Astrocyte (in vitro differentiated cells and primary cell): Measurements from ENCODE around the gene LAMB4.

Source experiments
- EZH2 ChIP-seq: IDR thresholded peaks from 2 replicates; pipeline ENCODE4 v1.6.1; 2012; ENCODE audit warnings: mild to moderate bottlenecking, low read length, inconsistent platforms; ENCODE audit not compliant: insufficient read depth
- TF ChIP-seq, protein P1 (sequence below): IDR thresholded peaks from 2 replicates; pipeline ENCODE4 v1.5.1; 2011; ENCODE audit warnings: low read depth, mild to moderate bottlenecking, inconsistent platforms, low read length, moderate library complexity; ENCODE audit not compliant: insufficient read depth

DNA sequence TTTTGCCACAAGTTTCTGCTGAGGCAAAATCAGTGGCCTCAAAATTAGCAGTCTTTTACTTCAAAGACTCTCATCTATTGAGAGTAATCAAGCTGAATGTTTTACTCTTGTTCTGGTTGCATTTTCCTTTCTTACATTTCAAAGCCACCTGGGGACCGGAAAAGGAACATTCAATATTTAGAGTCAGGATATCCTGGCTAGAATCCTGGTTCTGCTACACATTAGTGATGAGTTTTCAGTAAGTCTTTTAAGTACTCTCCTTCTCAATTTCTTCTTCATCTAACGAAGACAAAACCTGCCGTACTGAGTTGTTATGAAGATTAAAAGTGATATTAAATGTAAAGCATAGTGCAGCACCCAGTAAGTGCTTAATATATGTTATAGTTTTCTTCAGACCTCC is 52.5 kb downstream of the LAMB4 start:
- TF ChIP-seq, protein P1, sequence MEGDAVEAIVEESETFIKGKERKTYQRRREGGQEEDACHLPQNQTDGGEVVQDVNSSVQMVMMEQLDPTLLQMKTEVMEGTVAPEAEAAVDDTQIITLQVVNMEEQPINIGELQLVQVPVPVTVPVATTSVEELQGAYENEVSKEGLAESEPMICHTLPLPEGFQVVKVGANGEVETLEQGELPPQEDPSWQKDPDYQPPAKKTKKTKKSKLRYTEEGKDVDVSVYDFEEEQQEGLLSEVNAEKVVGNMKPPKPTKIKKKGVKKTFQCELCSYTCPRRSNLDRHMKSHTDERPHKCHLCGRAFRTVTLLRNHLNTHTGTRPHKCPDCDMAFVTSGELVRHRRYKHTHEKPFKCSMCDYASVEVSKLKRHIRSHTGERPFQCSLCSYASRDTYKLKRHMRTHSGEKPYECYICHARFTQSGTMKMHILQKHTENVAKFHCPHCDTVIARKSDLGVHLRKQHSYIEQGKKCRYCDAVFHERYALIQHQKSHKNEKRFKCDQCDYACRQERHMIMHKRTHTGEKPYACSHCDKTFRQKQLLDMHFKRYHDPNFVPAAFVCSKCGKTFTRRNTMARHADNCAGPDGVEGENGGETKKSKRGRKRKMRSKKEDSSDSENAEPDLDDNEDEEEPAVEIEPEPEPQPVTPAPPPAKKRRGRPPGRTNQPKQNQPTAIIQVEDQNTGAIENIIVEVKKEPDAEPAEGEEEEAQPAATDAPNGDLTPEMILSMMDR, result no peak
- TF ChIP-seq EZH2, result no peak
